HG03558 (cell line): Measurements from ENCODE around the gene TSEN34.
"Not testable (repeated sequence)": the region's sequence is repeated elsewhere in the genome, so short reads cannot be mapped to it uniquely, and the experiment has no call there.

ENCODE experiments used
- ATAC-seq: cut with Tn5 transposase; IDR thresholded peaks from one replicate; pipeline ENCODE4 v1.9.1; 2021; ENCODE audit warnings: moderate number of reproducible peaks; ENCODE audit not compliant: unreplicated experiment; ENCODE audit errors: extremely low read depth

Gene TSEN34

GRCh38 chr19:54229146-54229545, 38.0 kb downstream of the TSEN34 start:
- no peak for ATAC-seq

DNA sequence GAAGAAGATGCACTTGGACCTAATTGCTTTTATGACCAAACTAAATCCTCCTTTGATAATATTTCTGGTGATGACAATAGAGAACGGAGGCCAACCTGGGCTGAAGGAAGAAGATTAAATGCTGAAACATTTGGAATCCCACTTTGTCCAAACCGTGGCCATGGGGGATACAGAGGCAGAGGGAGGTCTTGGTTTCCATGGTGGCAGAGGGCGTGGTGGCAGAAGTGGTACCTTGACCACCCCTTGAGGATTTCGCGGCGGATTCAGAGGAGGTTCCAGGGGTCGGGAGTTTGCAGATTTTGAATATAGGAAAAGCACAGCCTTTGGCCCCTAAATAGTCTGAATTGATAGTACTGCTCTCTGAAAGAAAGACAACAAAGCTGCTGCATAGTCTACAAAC, 38.9 kb downstream of the TSEN34 start:
- ATAC-seq, result no peak

- ATAC-seq, result no peak
Measured at GRCh38 chr19:54231077-54231931, 40.2 kb downstream of the TSEN34 start.

- ATAC-seq, result no peak
Measured at GRCh38 chr19:54233941-54234340, 42.8 kb downstream of the TSEN34 start.

DNA sequence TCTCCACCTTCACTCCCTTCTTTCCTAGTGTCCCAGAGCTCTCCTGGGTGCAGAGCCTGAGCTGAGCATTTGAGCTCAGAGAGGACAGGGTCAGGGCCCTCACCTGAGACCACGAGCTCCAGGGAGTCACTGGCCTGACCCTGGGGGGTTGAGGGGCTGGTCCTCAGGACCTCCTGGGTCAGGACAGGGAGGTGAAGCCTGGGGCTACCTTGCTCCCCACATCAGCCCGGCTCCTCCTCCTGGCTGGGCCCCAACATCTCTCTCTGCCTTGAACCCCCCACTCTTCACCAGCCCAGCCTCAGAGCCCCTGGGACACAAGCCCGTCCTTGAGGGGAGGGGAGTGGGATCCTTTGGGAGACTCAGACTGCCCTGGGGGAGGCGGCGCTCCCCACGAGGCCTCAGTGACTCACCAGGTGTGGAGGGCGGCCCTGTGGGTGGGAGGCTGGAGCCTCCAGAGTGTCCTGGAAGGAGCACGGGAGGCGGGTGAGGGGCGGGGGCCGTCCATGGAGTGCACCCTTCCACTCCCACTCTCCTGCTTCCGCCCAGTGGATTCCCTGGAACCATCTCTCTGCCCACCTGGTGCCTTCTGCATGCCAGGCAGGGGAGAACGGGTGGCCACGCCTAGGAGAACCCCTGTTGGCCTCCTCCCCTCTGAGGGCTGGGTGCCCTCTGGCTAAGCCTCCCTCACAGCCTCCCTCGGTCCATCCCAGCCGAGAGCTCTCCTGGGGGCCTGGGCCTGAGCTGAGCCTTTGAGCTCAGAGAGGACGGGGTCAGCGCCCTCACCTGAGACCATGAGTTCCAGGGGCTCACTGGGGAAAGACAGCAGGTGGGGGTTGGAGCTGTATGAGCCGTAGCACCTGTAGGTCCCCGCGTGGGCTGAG, 48.6 kb downstream of the TSEN34 start:
- not testable (repeated sequence) for ATAC-seq

DNA sequence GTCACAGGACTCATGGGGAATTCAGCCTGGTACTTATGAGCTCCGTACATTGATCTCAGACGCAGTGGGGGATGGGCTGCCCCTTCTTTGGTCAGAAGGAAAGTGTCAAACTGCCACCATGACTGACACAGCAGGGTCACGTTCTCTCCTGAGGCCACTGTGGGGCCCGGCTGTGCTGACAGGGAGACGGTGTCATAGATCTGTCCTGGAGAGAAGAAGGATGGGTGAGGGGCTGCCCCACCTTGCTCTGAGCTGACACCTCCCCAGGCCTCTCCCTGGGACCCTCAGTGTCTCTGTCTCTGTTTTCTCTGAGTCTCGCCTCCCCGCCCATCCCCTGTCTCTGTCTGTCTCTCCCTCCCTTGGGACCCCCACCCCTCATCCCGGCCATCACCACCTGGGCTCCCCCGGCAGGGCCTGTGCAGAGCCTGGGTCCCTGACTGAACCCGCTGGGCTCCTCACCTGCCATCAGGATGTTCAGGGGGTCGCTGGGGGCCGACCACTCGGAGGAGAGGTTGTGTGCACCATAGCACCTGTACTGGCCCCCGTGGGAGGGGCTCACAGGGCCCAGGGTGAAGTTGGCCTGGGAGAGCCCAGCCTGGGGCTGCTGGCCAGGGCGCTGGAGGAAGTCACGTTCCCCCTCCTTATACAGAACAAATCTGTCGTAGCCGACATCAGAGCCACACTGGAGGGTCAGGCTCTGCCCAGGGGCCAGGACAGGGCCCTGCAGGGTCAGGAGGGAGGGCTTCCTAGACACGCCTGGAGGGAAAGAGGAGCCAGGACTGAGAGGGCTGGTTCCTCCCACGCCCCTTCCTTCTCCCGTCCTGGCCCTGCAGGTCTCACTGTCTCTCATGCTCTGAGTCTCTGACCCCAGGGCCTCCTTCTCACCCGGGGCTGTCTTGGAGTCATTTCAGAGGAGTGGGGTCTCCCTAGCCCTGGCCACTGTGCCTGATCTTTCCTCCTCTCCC, 49.5 kb downstream of the TSEN34 start:
- not testable (repeated sequence) for ATAC-seq

DNA sequence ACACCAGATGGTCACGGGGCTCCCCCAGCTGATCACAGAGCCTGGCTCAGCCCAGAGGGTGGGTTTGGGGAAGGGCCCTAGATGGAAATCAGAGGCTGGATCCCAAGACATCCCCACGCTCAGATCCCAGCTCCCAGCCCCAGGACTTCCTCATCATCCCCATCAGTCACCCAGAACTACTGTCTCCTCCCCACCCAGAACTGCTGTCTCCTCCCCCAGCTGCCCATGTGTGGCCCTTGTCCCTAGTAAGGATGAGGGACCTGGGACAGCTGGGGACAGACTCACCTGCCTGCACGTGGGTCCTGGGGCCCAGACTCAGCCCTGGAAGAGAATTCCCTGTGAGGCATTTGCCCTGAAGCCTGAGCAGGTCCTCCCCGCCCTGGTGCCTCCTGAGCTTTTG, 51.1 kb downstream of the TSEN34 start:
- ATAC-seq, result not testable (repeated sequence)

DNA sequence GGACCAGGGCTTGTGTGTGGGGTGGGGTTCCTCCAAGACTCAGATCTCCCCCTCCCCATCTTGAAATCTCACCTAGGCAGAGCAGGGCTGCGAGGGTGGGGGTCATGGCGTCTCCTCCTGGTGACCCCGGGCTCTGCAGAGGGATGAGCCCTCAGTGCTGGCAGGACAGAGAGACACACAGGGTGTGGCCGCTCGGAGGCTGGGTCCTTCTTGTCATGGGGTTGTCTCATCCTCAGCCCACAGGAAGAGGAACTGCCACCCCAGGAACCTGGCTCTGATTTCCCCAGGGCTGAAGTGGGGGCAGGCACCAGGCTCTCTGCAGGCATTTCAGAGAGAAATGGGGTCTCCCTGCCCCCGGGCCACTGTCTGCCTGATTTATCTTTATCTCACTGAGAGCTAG, 51.5 kb downstream of the TSEN34 start, which contains the start of gene LILRA6:
Gene LILRA6 (minus strand): TSS at position 145 of the 400 bp plus-strand sequence.
- ATAC-seq, result not testable (repeated sequence)

GRCh38 chr19:54243809-54244208, 52.7 kb downstream of the TSEN34 start:
- not testable (repeated sequence) for ATAC-seq
